Skeletal muscle satellite cell (primary cell): ENCODE data around the gene WASF3.

ENCODE experiments used
- H3K27me3 ChIP-seq: 2 replicates; pipeline ENCODE4 v1.7.0; 2013; ENCODE audit warnings: low read length; ENCODE audit not compliant: control insufficient read depth, insufficient read depth
- H3K36me3 ChIP-seq: 2 replicates; pipeline ENCODE4 v1.7.0; 2013; ENCODE audit warnings: mild to moderate bottlenecking, control low read depth, low read length; ENCODE audit not compliant: insufficient read depth
- H3K4me1 ChIP-seq: 2 replicates; pipeline ENCODE4 v1.7.0; 2013; ENCODE audit warnings: low read length; ENCODE audit not compliant: control insufficient read depth, insufficient read depth
- H3K4me2 ChIP-seq: 2 replicates; pipeline ENCODE4 v1.7.0; 2013; ENCODE audit warnings: mild to moderate bottlenecking, low read length
- H3K4me3 ChIP-seq: 2 replicates; pipeline ENCODE4 v1.7.0; 2013; ENCODE audit warnings: low read length
- H3K9ac ChIP-seq: 2 replicates; pipeline ENCODE4 v1.7.0; 2013; ENCODE audit warnings: mild to moderate bottlenecking, low read depth, low read length, moderate library complexity
- H3K9me3 ChIP-seq: replicated peaks from 2 replicates; pipeline ENCODE4 v1.7.0; 2013; ENCODE audit warnings: mild to moderate bottlenecking, control low read depth, low read length

WASF3 gene

GRCh38 chr13:26706381-26706780 is 148.9 kb downstream of the WASF3 start:
- Histone ChIP-seq H3K27me3 (peaks cover 40% of the 10 kb centered on the region), H3K4me2 (no peak overlapping the region), H3K9me3 (no peaks in the 10 kb centered on the region), H3K4me1 (no peaks in the 10 kb centered on the region), H3K36me3 (no peaks in the 10 kb centered on the region), H3K4me3 (no peak overlapping the region), H3K9ac (no peak overlapping the region)

GRCh38 chr13:26707122-26708006 is 149.9 kb downstream of the WASF3 start:
- no peaks in the 10 kb centered on the region for H3K36me3 ChIP-seq
- no peak overlapping the region for H3K4me2 ChIP-seq
- H3K9me3 ChIP-seq, result no peaks in the 10 kb centered on the region
- no peaks in the 10 kb centered on the region for H3K4me1 ChIP-seq
- H3K4me3 ChIP-seq, result no peak overlapping the region
- H3K27me3 ChIP-seq, result peaks cover 40% of the 10 kb centered on the region
- no peak overlapping the region for H3K9ac ChIP-seq

GRCh38 chr13:26708007-26708297 is 150.5 kb downstream of the WASF3 start:
- Histone ChIP-seq H3K9ac (no peak overlapping the region), H3K4me2 (no peak overlapping the region), H3K36me3 (no peaks in the 10 kb centered on the region)

GRCh38 chr13:26709461-26709860 is 152.0 kb downstream of the WASF3 start:
- no peak overlapping the region for H3K4me3 ChIP-seq

More at GRCh38 chr13:26708007-26708297, 150.5 kb downstream of the WASF3 start:
- H3K4me1 ChIP-seq, result no peaks in the 10 kb centered on the region
- peaks cover 34% of the 10 kb centered on the region for H3K27me3 ChIP-seq
- no peak overlapping the region for H3K4me3 ChIP-seq
- H3K9me3 ChIP-seq, result no peaks in the 10 kb centered on the region

GRCh38 chr13:26710166-26710565 is 152.7 kb downstream of the WASF3 start:
- Histone ChIP-seq H3K9ac (no peak overlapping the region), H3K4me1 (no peaks in the 10 kb centered on the region), H3K9me3 (no peaks in the 10 kb centered on the region), H3K36me3 (no peaks in the 10 kb centered on the region), H3K27me3 (peaks cover 27% of the 10 kb centered on the region), H3K4me2 (no peak overlapping the region), H3K4me3 (no peak overlapping the region)

More at GRCh38 chr13:26709461-26709860, 152.0 kb downstream of the WASF3 start:
- no peak overlapping the region for H3K9ac ChIP-seq
- no peaks in the 10 kb centered on the region for H3K9me3 ChIP-seq
- peaks cover 28% of the 10 kb centered on the region for H3K27me3 ChIP-seq
- no peaks in the 10 kb centered on the region for H3K4me1 ChIP-seq
- H3K36me3 ChIP-seq, result no peaks in the 10 kb centered on the region
- H3K4me2 ChIP-seq, result no peak overlapping the region

- Histone ChIP-seq H3K9ac (no peak overlapping the region), H3K27me3 (peaks cover 29% of the 10 kb centered on the region), H3K4me3 (no peak overlapping the region), H3K4me1 (no peaks in the 10 kb centered on the region), H3K9me3 (no peaks in the 10 kb centered on the region), H3K36me3 (no peaks in the 10 kb centered on the region), H3K4me2 (no peak overlapping the region)
These were observed 153.7 kb downstream of the WASF3 start for GRCh38 chr13:26711211-26711610.

GRCh38 chr13:26713341-26713740 is 155.9 kb downstream of the WASF3 start:
- Histone ChIP-seq H3K9ac (no peak overlapping the region), H3K4me2 (no peak overlapping the region), H3K4me1 (no peaks in the 10 kb centered on the region), H3K27me3 (peaks cover 26% of the 10 kb centered on the region), H3K36me3 (no peaks in the 10 kb centered on the region), H3K4me3 (no peak overlapping the region), H3K9me3 (no peaks in the 10 kb centered on the region)

GRCh38 chr13:26716984-26717383 is 159.5 kb downstream of the WASF3 start:
- H3K9me3 ChIP-seq, result no peaks in the 10 kb centered on the region
- H3K4me3 ChIP-seq, result no peak overlapping the region
- H3K9ac ChIP-seq, result no peak overlapping the region
- no peak overlapping the region for H3K4me2 ChIP-seq
- H3K4me1 ChIP-seq, result no peaks in the 10 kb centered on the region
- peaks cover 12% of the 10 kb centered on the region for H3K27me3 ChIP-seq
- no peaks in the 10 kb centered on the region for H3K36me3 ChIP-seq

GRCh38 chr13:26718146-26718545 is 160.7 kb downstream of the WASF3 start:
- no peak overlapping the region for H3K4me2 ChIP-seq
- H3K4me3 ChIP-seq, result no peak overlapping the region
- H3K27me3 ChIP-seq, result peaks cover 12% of the 10 kb centered on the region
- H3K4me1 ChIP-seq, result no peaks in the 10 kb centered on the region
- H3K36me3 ChIP-seq, result no peaks in the 10 kb centered on the region
- no peaks in the 10 kb centered on the region for H3K9me3 ChIP-seq
- no peak overlapping the region for H3K9ac ChIP-seq

GRCh38 chr13:26718872-26719271 is 161.4 kb downstream of the WASF3 start:
- H3K9ac ChIP-seq, result no peak overlapping the region
- H3K4me2 ChIP-seq, result no peak overlapping the region
- no peaks in the 10 kb centered on the region for H3K9me3 ChIP-seq
- no peaks in the 10 kb centered on the region for H3K36me3 ChIP-seq
- H3K4me3 ChIP-seq, result no peak overlapping the region
- no peaks in the 10 kb centered on the region for H3K4me1 ChIP-seq
- peaks cover 12% of the 10 kb centered on the region for H3K27me3 ChIP-seq

GRCh38 chr13:26719356-26719945 is 162.0 kb downstream of the WASF3 start:
- Histone ChIP-seq H3K4me3 (no peak overlapping the region), H3K9me3 (no peaks in the 10 kb centered on the region), H3K27me3 (peaks cover 12% of the 10 kb centered on the region), H3K4me1 (no peaks in the 10 kb centered on the region), H3K9ac (no peak overlapping the region), H3K4me2 (no peak overlapping the region), H3K36me3 (no peaks in the 10 kb centered on the region)
